SK-N-SH (cell line): ENCODE measurements around the gene CD101.

ENCODE experiments used
- CHD2 ChIP-seq: fragments of 150-350 bp; IDR thresholded peaks from 2 replicates; pipeline ENCODE4 v1.6.1; 2018; ENCODE audit warnings: low read length; ENCODE audit not compliant: partially characterized antibody
- CTCF ChIP-seq: fragments of 200-600 bp; sonication (generic); IDR thresholded peaks from 2 replicates; pipeline ENCODE4 v1.6.1; 2017; ENCODE audit warnings: antibody characterized with exemption, mild to moderate bottlenecking, moderate library complexity
- EP300 ChIP-seq, 2 experiments: IDR thresholded peaks; 2 replicates each; pipeline versions ENCODE4 v1.4.0 to v1.6.1; 2012; ENCODE audit warnings: borderline replicate concordance in 1 of 2, low read depth in 1 of 2, low read length in 1 of 2
- EZH2phosphoT487 ChIP-seq: fragments of 200-600 bp; sonication (generic); IDR thresholded peaks from 2 replicates; pipeline ENCODE4 v1.6.1; 2017; ENCODE audit warnings: low read depth, mixed run types, mild to moderate bottlenecking, antibody characterized with exemption, moderate library complexity, borderline replicate concordance
- POLR2AphosphoS5 ChIP-seq: IDR thresholded peaks from 2 replicates; pipeline ENCODE4 v1.6.1; 2012; ENCODE audit warnings: low read depth, low read length
- RFX5 ChIP-seq: IDR thresholded peaks from 2 replicates; pipeline ENCODE4 v1.6.1; 2012; ENCODE audit warnings: mild to moderate bottlenecking, improper control_type of control experiment, low read length
- RXRA ChIP-seq: IDR thresholded peaks from 2 replicates; pipeline ENCODE4 v1.4.0; 2012; ENCODE audit warnings: low read depth, mild to moderate bottlenecking, borderline replicate concordance
- SIN3A ChIP-seq: IDR thresholded peaks from 2 replicates; pipeline ENCODE4 v1.6.1; 2012; ENCODE audit warnings: low read depth, mild to moderate bottlenecking, low read length, moderate library complexity, borderline replicate concordance
- SMC3 ChIP-seq: IDR thresholded peaks from 2 replicates; pipeline ENCODE4 v1.6.1; 2012; ENCODE audit warnings: low read depth, low read length, improper control_type of control experiment
- USF2 ChIP-seq: fragments of 150-350 bp; IDR thresholded peaks from 2 replicates; pipeline ENCODE4 v1.6.1; 2017; ENCODE audit warnings: antibody characterized with exemption, low read length, low read depth, borderline replicate concordance
- TF ChIP-seq, protein P1 (sequence below): IDR thresholded peaks from 2 replicates; pipeline ENCODE4 v1.4.0; 2012; ENCODE audit warnings: low read depth, borderline replicate concordance

DNA sequence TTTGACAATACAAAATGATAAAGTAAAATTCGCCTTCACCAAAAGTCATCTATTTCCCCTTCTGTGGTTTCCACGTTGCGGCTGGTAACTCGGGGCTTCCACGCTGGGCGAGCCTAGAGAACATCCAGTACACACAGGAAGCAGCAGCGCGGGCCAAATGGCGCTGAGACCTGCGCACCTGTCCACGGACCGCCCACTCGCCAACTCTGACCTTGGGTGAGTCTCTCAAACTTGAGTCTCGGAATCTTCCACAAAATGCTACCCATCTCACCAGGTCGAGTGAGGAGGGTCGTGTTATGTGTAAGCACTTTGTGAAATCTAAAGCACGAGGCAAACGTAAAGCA is 57.7 kb downstream of the CD101 start:
- TF ChIP-seq POLR2AphosphoS5, result no peak
- no peak for TF ChIP-seq RFX5
- TF ChIP-seq CHD2, result no peak
- TF ChIP-seq EP300 (IDR thresholded peaks at IDR 0.05; ENCODE audit: borderline replicate concordance in 1 of 2, low read depth in 1 of 2, low read length in 1 of 2), result no peak
- TF ChIP-seq, protein P1, sequence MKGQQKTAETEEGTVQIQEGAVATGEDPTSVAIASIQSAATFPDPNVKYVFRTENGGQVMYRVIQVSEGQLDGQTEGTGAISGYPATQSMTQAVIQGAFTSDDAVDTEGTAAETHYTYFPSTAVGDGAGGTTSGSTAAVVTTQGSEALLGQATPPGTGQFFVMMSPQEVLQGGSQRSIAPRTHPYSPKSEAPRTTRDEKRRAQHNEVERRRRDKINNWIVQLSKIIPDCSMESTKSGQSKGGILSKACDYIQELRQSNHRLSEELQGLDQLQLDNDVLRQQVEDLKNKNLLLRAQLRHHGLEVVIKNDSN, result no peak
- no peak for TF ChIP-seq CTCF
- no peak for TF ChIP-seq RXRA
- no peak for TF ChIP-seq SMC3
- TF ChIP-seq EZH2phosphoT487, result no peak
- no peak for TF ChIP-seq SIN3A
- no peak for TF ChIP-seq USF2
